GM18520 (cell line): ENCODE results near the gene KLF11.
"Not testable (repeated sequence)": the region's sequence is repeated elsewhere in the genome, so short reads cannot be mapped to it uniquely, and the experiment has no call there.

Experiments
- ATAC-seq: cut with Tn5 transposase; IDR thresholded peaks from one replicate; pipeline ENCODE4 v1.9.1; 2021; ENCODE audit not compliant: unreplicated experiment

The KLF11 gene

GRCh38 chr2:10022966-10023662, 20.2 kb upstream of the KLF11 start:
- ATAC-seq = no peak

GRCh38 chr2:10026940-10027569, 16.3 kb upstream of the KLF11 start:
- no peak for ATAC-seq

- no peak for ATAC-seq
These were observed 15.6 kb upstream of the KLF11 start for GRCh38 chr2:10027660-10028330.

GRCh38 chr2:10028407-10028987, 14.9 kb upstream of the KLF11 start:
- ATAC-seq = no peak

GRCh38 chr2:10028988-10029874, 14.1 kb upstream of the KLF11 start:
- ATAC-seq = peak; percentile 55

GRCh38 chr2:10029875-10030223, 13.5 kb upstream of the KLF11 start:
- no peak for ATAC-seq

- no peak for ATAC-seq
These were observed 13.0 kb upstream of the KLF11 start for GRCh38 chr2:10030311-10030736.

GRCh38 chr2:10030798-10031197, 12.6 kb upstream of the KLF11 start:
- not testable (repeated sequence) for ATAC-seq

GRCh38 chr2:10031886-10032745, 11.2 kb upstream of the KLF11 start:
- ATAC-seq = no peak

- no peak for ATAC-seq
These were observed 10.6 kb upstream of the KLF11 start for GRCh38 chr2:10032746-10033105.

- ATAC-seq = no peak
These were observed 9.9 kb upstream of the KLF11 start for GRCh38 chr2:10033251-10034006.

- no peak for ATAC-seq
These were observed 8.9 kb upstream of the KLF11 start for GRCh38 chr2:10034333-10035052.

GRCh38 chr2:10035053-10035422, 8.3 kb upstream of the KLF11 start:
- no peak for ATAC-seq

GRCh38 chr2:10035633-10036032, 7.7 kb upstream of the KLF11 start:
- no peak for ATAC-seq

GRCh38 chr2:10036095-10036884, 7.1 kb upstream of the KLF11 start:
- ATAC-seq = peak; percentile 54

GRCh38 chr2:10038123-10038522, 5.2 kb upstream of the KLF11 start:
- no peak for ATAC-seq

GRCh38 chr2:10038716-10039115, 4.6 kb upstream of the KLF11 start:
- no peak for ATAC-seq
